ENCODE data around the gene TERB2.
"Not testable (repeated sequence)": the region's sequence is repeated elsewhere in the genome, so short reads cannot be mapped to it uniquely, and the experiment has no call there.

- TF ChIP-seq POLR2A, CTCF (IDR thresholded peaks at IDR 0.05): not testable (repeated sequence)
Measured at GRCh38 chr15:45003731-45004410, 47.4 kb downstream of the TERB2 start.

Data from uterus (tissue), 2 donors.